ENCODE results near the gene LARGE1.
"Not testable (repeated sequence)": the region's sequence is repeated elsewhere in the genome, so short reads cannot be mapped to it uniquely, and the experiment has no call there.

LARGE1 gene

DNA sequence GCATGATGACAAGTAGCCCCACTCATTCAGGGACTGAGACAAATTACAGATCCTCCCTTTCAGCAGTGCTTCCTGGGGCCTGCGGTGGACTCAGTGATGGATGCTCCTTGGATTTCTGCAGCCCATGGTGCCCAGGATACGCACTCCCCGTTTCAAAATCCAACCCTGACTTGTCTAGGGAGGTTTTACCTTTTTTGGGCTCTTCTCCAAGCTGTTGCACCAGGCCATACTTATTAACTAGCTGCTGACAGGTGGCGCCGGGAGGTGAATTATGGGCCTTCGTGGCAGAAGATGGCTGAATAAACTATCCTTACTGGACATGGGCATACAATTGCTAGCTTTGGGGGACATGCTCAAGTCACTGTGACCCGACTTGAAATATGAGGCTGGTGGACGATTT is 537.8 kb downstream of the LARGE1 start:
- no peak overlapping the region for H3K4me3 ChIP-seq (ENCODE audit: low read depth, low read length)
- no peak overlapping the region for H3K27ac ChIP-seq
- in situ Hi-C loops (cut with HindIII; ENCODE audit: low pct_ligation_motif_present, low sequenced_read_pairs), result no loop called here
- H3K36me3 ChIP-seq (replicated peaks), result no peaks in the 10 kb centered on the region
- TF ChIP-seq, protein P1, sequence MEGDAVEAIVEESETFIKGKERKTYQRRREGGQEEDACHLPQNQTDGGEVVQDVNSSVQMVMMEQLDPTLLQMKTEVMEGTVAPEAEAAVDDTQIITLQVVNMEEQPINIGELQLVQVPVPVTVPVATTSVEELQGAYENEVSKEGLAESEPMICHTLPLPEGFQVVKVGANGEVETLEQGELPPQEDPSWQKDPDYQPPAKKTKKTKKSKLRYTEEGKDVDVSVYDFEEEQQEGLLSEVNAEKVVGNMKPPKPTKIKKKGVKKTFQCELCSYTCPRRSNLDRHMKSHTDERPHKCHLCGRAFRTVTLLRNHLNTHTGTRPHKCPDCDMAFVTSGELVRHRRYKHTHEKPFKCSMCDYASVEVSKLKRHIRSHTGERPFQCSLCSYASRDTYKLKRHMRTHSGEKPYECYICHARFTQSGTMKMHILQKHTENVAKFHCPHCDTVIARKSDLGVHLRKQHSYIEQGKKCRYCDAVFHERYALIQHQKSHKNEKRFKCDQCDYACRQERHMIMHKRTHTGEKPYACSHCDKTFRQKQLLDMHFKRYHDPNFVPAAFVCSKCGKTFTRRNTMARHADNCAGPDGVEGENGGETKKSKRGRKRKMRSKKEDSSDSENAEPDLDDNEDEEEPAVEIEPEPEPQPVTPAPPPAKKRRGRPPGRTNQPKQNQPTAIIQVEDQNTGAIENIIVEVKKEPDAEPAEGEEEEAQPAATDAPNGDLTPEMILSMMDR (IDR thresholded peaks at IDR 0.05; ENCODE audit: low read depth, low read length, missing control alignments), result no peak
- no peak for DNase-seq
- H3K27me3 ChIP-seq (replicated peaks), result no peaks in the 10 kb centered on the region

DNA sequence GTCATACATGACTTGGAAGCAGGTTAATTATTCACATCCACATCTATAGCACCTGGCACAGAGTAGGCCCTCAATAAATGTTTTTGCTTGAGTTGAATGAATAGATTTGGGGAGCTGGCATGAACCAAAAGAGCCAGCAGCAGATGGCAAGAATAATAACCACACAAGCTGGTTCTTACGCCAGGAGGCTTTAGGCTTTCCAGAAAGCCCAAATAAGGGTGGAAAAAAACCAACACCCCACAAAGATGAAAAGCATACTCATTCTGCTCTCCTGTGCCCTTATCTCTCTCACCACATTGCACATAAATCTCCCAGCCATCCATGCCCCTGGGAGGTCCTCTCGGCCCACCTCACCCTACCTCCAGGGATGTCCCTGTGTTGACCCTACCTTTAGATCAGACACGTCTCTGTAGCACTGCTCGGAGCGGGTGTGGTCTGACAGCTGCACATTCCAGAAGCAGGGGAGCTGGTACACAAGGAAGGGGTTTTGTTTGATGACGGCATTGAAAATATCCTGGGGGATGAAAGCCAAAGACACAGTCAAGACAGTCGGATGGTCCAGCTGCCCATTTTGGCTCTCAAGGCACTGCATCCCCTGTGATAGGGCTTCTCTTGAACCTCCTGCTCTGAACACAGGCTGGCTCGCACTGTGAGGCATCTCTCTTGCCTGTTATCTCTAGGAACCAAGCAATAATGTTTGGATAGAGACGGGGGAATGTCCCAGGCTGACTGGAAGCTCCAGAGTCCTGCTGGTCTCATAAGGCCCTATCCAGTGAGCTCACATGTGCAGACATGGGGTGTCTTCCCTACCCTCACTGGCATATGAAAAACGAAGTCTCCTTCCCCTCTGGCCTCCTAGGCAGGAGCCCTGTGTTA is 538.5 kb downstream of the LARGE1 start:
- no peak for DNase-seq
- no peak overlapping the region for H3K4me3 ChIP-seq (ENCODE audit: low read depth, low read length)
- H3K27me3 ChIP-seq (replicated peaks), result no peaks in the 10 kb centered on the region
- peak overlapping the region; percentile 37 for H3K27ac ChIP-seq
- in situ Hi-C loops (cut with HindIII; ENCODE audit: low pct_ligation_motif_present, low sequenced_read_pairs), result no loop called here
- no peaks in the 10 kb centered on the region for H3K36me3 ChIP-seq (replicated peaks)
- TF ChIP-seq, protein P1 (IDR thresholded peaks at IDR 0.05; ENCODE audit: low read depth, low read length, missing control alignments), result no peak

DNA sequence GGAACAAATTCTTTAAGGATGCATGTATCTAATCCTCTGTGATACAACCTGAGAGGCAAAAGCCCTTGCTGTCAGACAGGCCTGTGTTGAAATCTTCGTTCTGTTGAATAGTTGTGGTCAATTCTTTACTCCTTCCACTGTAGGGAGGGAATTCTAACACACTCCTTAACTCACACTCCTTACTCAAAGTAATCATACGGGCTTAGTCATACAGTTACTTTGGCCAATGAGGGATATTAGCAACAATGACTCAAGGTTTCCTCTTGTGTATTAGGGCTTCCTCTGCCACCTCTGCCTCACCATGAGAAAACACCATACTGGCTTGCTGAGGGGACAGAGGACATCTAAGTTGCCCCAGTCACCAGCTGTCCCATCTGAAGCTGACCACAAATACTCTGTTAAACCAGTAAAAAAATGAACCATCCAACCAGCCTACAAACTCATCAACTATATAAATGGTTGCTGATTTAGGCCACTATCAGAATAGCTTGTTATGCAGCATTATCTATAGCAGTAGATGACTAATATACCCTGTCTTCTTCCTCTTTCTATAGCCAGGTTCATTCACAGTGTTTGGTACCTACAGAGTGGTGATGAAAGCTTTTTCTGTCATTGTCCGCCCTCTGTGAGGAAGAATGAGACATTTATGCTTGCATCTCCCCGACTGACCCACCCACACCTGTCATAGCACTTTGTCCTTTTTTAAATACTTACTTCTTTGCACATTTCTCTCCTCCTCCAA is 539.3 kb downstream of the LARGE1 start:
- H3K27me3 ChIP-seq (replicated peaks), result no peaks in the 10 kb centered on the region
- no peaks in the 10 kb centered on the region for H3K36me3 ChIP-seq (replicated peaks)
- in situ Hi-C loops (cut with HindIII; ENCODE audit: low pct_ligation_motif_present, low sequenced_read_pairs), result no loop called here
- TF ChIP-seq, protein P1 (IDR thresholded peaks at IDR 0.05; ENCODE audit: low read depth, low read length, missing control alignments), result no peak
- H3K4me3 ChIP-seq (ENCODE audit: low read depth, low read length), result no peak overlapping the region
- DNase-seq, result peak; percentile 80
- peak overlapping the region; percentile 37 for H3K27ac ChIP-seq

DNA sequence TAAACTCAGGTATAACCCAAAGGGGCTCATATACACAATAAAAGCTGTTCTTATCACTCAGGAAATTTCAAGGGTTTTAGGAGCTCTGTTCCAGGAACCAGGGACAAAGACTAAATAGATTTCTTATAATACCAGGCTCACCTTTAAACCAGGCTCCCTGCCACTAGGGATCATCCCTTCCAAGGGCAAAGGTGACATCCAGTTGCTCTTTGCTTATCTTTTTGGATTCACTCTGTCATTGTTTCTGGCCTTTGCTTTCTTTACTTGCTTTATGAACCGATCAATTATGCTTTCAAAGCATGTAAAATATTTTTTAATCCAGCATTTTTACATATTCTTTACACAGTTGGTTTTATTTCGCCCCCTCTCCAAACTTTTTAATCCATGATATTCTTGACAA is 540.4 kb downstream of the LARGE1 start:
- H3K36me3 ChIP-seq (replicated peaks), result no peaks in the 10 kb centered on the region
- H3K27ac ChIP-seq, result no peak overlapping the region
- TF ChIP-seq, protein P1 (IDR thresholded peaks at IDR 0.05; ENCODE audit: low read depth, low read length, missing control alignments), result no peak
- no peaks in the 10 kb centered on the region for H3K27me3 ChIP-seq (replicated peaks)
- in situ Hi-C loops (cut with HindIII; ENCODE audit: low pct_ligation_motif_present, low sequenced_read_pairs), result no loop called here
- no peak overlapping the region for H3K4me3 ChIP-seq (ENCODE audit: low read depth, low read length)
- no peak for DNase-seq

DNA sequence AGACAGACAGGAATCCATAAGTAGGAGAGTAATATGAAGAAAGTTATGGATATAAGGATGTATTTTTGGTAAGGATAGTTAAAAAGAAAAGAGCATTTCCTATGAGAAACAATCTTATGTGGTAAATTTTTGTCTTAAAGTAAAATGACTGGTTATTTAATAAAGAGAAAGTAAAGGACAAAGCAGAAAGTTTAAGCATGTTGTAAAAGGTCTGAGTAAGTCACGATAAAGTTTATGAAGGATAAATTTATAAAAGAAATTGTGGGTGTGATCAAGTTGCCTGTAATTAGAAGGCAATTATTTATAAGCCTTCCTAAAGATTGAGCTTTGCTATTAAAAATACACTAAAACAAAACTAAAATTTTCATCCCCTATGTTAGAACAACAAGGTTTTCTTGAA is 547.4 kb downstream of the LARGE1 start:
- H3K27ac ChIP-seq, result no peak overlapping the region
- no peaks in the 10 kb centered on the region for H3K27me3 ChIP-seq (replicated peaks)
- no peaks in the 10 kb centered on the region for H3K36me3 ChIP-seq (replicated peaks)
- H3K4me3 ChIP-seq (ENCODE audit: low read depth, low read length), result no peak overlapping the region
- in situ Hi-C loops (cut with HindIII; ENCODE audit: low pct_ligation_motif_present, low sequenced_read_pairs), result no loop called here
- TF ChIP-seq, protein P1 (IDR thresholded peaks at IDR 0.05; ENCODE audit: low read depth, low read length, missing control alignments), result no peak
- DNase-seq, result no peak

DNA sequence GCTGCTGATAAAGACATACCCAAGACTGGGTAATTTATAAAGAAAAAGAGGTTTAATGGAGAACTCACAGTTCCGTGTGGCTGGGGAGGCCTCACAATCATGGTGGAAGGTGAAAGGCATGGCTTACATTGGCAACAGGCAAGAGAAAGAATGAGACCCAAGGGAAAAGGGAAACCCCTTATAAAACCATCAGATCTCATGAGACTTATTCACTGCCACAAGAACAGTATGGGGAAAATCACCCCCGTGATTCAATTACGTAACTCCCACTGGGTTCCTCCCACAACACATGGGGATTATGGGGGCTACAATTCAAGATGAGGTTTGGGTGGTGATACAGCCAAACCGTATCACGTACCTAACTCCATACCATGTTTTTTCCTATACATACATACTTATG is 557.0 kb downstream of the LARGE1 start:
- H3K27me3 ChIP-seq (replicated peaks); in situ Hi-C loops (cut with HindIII; ENCODE audit: low pct_ligation_motif_present, low sequenced_read_pairs); H3K27ac ChIP-seq; H3K4me3 ChIP-seq (ENCODE audit: low read depth, low read length); H3K36me3 ChIP-seq (replicated peaks); DNase-seq: not testable (repeated sequence)

Measured in brain microvascular endothelial cell (primary cell).